Measurements from ENCODE around the gene TRAF1. TPM values are rescaled to one million over a fixed set of nuclear protein-coding genes. Genes with fewer than 3 reads are reported as not detected.
A peak's percentile ranks its signal among the peaks of the same experiment; 100 is the strongest.

Gene TRAF1
- total and polyA plus RNA-seq, 7 donors, result 0.55 to 2.0 (median 0.95) TPM

GRCh38 chr9:120895951-120896350, 30.6 kb downstream of the TRAF1 start:
- Histone ChIP-seq H3K4me1 (peaks cover 5% of the 10 kb centered on the region), H3K27me3 (ENCODE audit: insufficient read depth in 3 of 3, low read length in 2 of 3) (no peaks in the 10 kb centered on the region), H3K27ac (no peak overlapping the region), H3K9me3 (no peaks in the 10 kb centered on the region), H3K36me3 (ENCODE audit: insufficient read depth in 1 of 2, low read depth in 1 of 2) (no peaks in the 10 kb centered on the region), H3K4me3 (no peak overlapping the region)
- TF ChIP-seq CTCF (IDR thresholded peaks at IDR 0.05), result no peak
- DNase-seq, result no peak
- no peak for ATAC-seq
- intact Hi-C loops (cut with DNase I), result no loop called here
- WGBS, 3 donors, result 87 to 96% (median 91%) methylated on average over 2 of the region's 2 CpGs

- peak overlapping the region; percentile 51 for H3K4me3 ChIP-seq
- ATAC-seq (peak; percentile 54 to 74 (median 70)), DNase-seq (peak; percentile 60)
- H3K36me3 ChIP-seq (ENCODE audit: insufficient read depth in 1 of 2, low read depth in 1 of 2), result no peaks in the 10 kb centered on the region
- WGBS, 3 donors, result 13 to 16% (median 15%) methylated on average over 58 to 63 of the region's 63 CpGs
- H3K4me1 ChIP-seq, result peaks cover 5% of the 10 kb centered on the region
- H3K27ac ChIP-seq, result peak overlapping the region; percentile 30
- intact Hi-C loops (cut with DNase I), result no loop called here
- no peak for TF ChIP-seq CTCF (IDR thresholded peaks at IDR 0.05)
- no peaks in the 10 kb centered on the region for H3K9me3 ChIP-seq
- H3K27me3 ChIP-seq (ENCODE audit: insufficient read depth in 3 of 3, low read length in 2 of 3), result no peaks in the 10 kb centered on the region
Measured at GRCh38 chr9:120894321-120895148, 32.1 kb downstream of the TRAF1 start.

GRCh38 chr9:120893611-120894307, 32.8 kb downstream of the TRAF1 start:
- no peaks in the 10 kb centered on the region for H3K9me3 ChIP-seq
- 91 to 97% (median 93%) methylated on average over 13 of the region's 13 CpGs for WGBS, 3 donors
- no peak overlapping the region for H3K4me3 ChIP-seq
- no peak for TF ChIP-seq CTCF (IDR thresholded peaks at IDR 0.05)
- intact Hi-C loops (cut with DNase I), result no loop called here
- DNase-seq, result no peak
- no peaks in the 10 kb centered on the region for H3K36me3 ChIP-seq (ENCODE audit: insufficient read depth in 1 of 2, low read depth in 1 of 2)
- peaks cover 5% of the 10 kb centered on the region for H3K4me1 ChIP-seq
- H3K27ac ChIP-seq, result peak overlapping the region; percentile 3
- no peaks in the 10 kb centered on the region for H3K27me3 ChIP-seq (ENCODE audit: insufficient read depth in 3 of 3, low read length in 2 of 3)
- no peak for ATAC-seq

- Histone ChIP-seq H3K36me3 (ENCODE audit: insufficient read depth in 1 of 2, low read depth in 1 of 2) (no peaks in the 10 kb centered on the region), H3K9me3 (no peaks in the 10 kb centered on the region), H3K4me3 (no peak overlapping the region), H3K27me3 (ENCODE audit: insufficient read depth in 3 of 3, low read length in 2 of 3) (no peaks in the 10 kb centered on the region), H3K4me1 (peaks cover 5% of the 10 kb centered on the region), H3K27ac (no peak overlapping the region)
- intact Hi-C loops (cut with DNase I), result no loop called here
- TF ChIP-seq CTCF (IDR thresholded peaks at IDR 0.05), result no peak
- no peak for DNase-seq
- ATAC-seq, result peak in 1 of 4 donors; percentile 36
- 81 to 86% (median 84%) methylated on average over 6 of the region's 6 CpGs for WGBS, 3 donors
Measured at GRCh38 chr9:120892748-120893610, 33.6 kb downstream of the TRAF1 start.

Data from psoas muscle (tissue), 8 donors.